K562 (cell line): ENCODE data around the gene RBM20. TPM values are rescaled to one million over a fixed set of nuclear protein-coding genes. Genes with fewer than 3 reads are reported as not detected.

Experiments used
- CGGBP1 ChIP-seq: fragments of 250-450 bp; sonication (Bioruptor Pico); IDR thresholded peaks from 2 replicates; pipeline ENCODE4 v1.9.0; 2021; ENCODE audit warnings: mild to moderate bottlenecking
- CHD1 ChIP-seq: fragments of 200-600 bp; sonication (generic); IDR thresholded peaks from one replicate; pipeline ENCODE4 v1.6.1; 2012; ENCODE audit warnings: mild to moderate bottlenecking, moderate library complexity, low read length, inconsistent platforms
- CHD2 ChIP-seq: IDR thresholded peaks from 2 replicates; pipeline ENCODE4 v1.6.1; 2011; ENCODE audit warnings: low read depth, low read length
- E2F5 ChIP-seq: sonication (generic); formaldehyde crosslinking; IDR thresholded peaks from 2 replicates; pipeline ENCODE4 v1.8.0; 2022; ENCODE audit warnings: mild to moderate bottlenecking, missing genetic modification reagents
- EGR1 ChIP-seq: fragments of 450-650 bp; conservative IDR thresholded peaks from 2 replicates; pipeline ENCODE4 v1.6.1; 2017; ENCODE audit warnings: mild to moderate bottlenecking
- GABPA ChIP-seq: fragments of 200-800 bp; sonication (Bioruptor generic); conservative IDR thresholded peaks from 2 replicates; pipeline ENCODE4 v1.6.1; 2016; ENCODE audit warnings: low read depth, missing genetic modification characterization, missing compliant biosample characterization
- ILK ChIP-seq: fragments of 450-650 bp; IDR thresholded peaks from 2 replicates; pipeline ENCODE4 v1.6.1; 2016; ENCODE audit warnings: missing genetic modification characterization, low read depth, mild to moderate bottlenecking, missing compliant biosample characterization, moderate library complexity, borderline replicate concordance
- IRF1 ChIP-seq: sonication (generic); formaldehyde crosslinking; IDR thresholded peaks from 2 replicates; pipeline ENCODE4 v1.8.0; 2022; ENCODE audit warnings: missing genetic modification reagents, mild to moderate bottlenecking, borderline replicate concordance
- L3MBTL2 ChIP-seq: fragments of 450-650 bp; IDR thresholded peaks from 2 replicates; pipeline ENCODE4 v1.6.1; 2016; ENCODE audit warnings: mild to moderate bottlenecking, moderate library complexity
- MEF2A ChIP-seq: IDR thresholded peaks from 2 replicates; pipeline ENCODE4 v1.6.1; 2011; ENCODE audit warnings: low read depth, mild to moderate bottlenecking, low read length, moderate library complexity; ENCODE audit not compliant: control insufficient read depth
- PRPF4 ChIP-seq: fragments of 200-400 bp; formaldehyde crosslinking; IDR thresholded peaks from one replicate; pipeline ENCODE4 v1.6.1; 2017; ENCODE audit warnings: low read length, low read depth, mild to moderate bottlenecking; ENCODE audit not compliant: insufficient read depth, poor library complexity, severe bottlenecking
- SMC3 ChIP-seq: conservative IDR thresholded peaks from 2 replicates; pipeline ENCODE4 v1.6.1; 2011; ENCODE audit warnings: low read depth, low read length, improper control_type of control experiment; ENCODE audit not compliant: insufficient read depth
- STAG1 ChIP-seq: sonication (generic); formaldehyde crosslinking; IDR thresholded peaks from 2 replicates; pipeline ENCODE4 v1.5.0; 2020; ENCODE audit warnings: missing genetic modification reagents, borderline replicate concordance
- ZBTB2 ChIP-seq: fragments of 450-650 bp; IDR thresholded peaks from 2 replicates; pipeline ENCODE4 v1.6.1; 2016; ENCODE audit warnings: antibody characterized with exemption
- ZBTB43 ChIP-seq: sonication (generic); formaldehyde crosslinking; IDR thresholded peaks from 2 replicates; pipeline ENCODE4 v1.8.0; 2023; ENCODE audit warnings: mild to moderate bottlenecking, missing genetic modification reagents
- ZBTB7A ChIP-seq: IDR thresholded peaks from 2 replicates; pipeline ENCODE4 v1.6.1; 2011; ENCODE audit warnings: low read depth, mild to moderate bottlenecking, low read length, moderate library complexity, borderline replicate concordance; ENCODE audit not compliant: control insufficient read depth
- ZNF324 ChIP-seq: fragments of 250-450 bp; sonication (Bioruptor Pico); IDR thresholded peaks from 2 replicates; pipeline ENCODE4 v1.4.0; 2020; ENCODE audit warnings: mild to moderate bottlenecking
- ZNF507 ChIP-seq: conservative IDR thresholded peaks from 2 replicates; pipeline ENCODE4 v1.6.1; 2017; ENCODE audit warnings: missing genetic modification characterization, missing compliant biosample characterization
- polyA plus RNA-seq, 8 experiments: library from polyadenylated mRNA; depleted of rRNA in 4 of 8; stranded (reverse) in 5 of 8; unstranded in 3 of 8; fragments of >200 nt; fragmentation: Nextera tagmentation in 2 of 8; fragmentation: Illumina TruSeq in 1 of 8; extraction: Ambion mirVana in 2 of 8; extraction: Trizol in 1 of 8; gene quantifications; 2 replicates each; pipeline versions ENCODE4 v1.2.1 to v1.2.3, GENCODE V29; 2011 to 2014; ENCODE audit warnings: inconsistent platforms in 1 of 8, missing spikeins in 1 of 8
- total RNA-seq, 7 experiments: library from RNA; depleted of rRNA in 6 of 7; stranded (reverse); fragments of >200 nt in 6 of 7; fragmentation: Illumina TruSeq in 2 of 7; extraction: Trizol in 2 of 7; gene quantifications; 2 replicates each; pipeline versions ENCODE4 v1.2.1 to v1.2.3, GENCODE V29; 2011 to 2021; ENCODE audit warnings: low replicate concordance in 1 of 7
- TF ChIP-seq, protein P1 (sequence below): fragments of 450-650 bp; formaldehyde crosslinking; IDR thresholded peaks from 2 replicates; pipeline ENCODE4 v1.4.0; 2020; ENCODE audit warnings: mild to moderate bottlenecking, mixed read lengths

RBM20 gene
- total and polyA plus RNA-seq, 9 of the 15 experiments (the other 6 are each of a cell fraction or from before 2014, with no cell fraction given): 0.63 to 5.7 (median 3.2) TPM

DNA sequence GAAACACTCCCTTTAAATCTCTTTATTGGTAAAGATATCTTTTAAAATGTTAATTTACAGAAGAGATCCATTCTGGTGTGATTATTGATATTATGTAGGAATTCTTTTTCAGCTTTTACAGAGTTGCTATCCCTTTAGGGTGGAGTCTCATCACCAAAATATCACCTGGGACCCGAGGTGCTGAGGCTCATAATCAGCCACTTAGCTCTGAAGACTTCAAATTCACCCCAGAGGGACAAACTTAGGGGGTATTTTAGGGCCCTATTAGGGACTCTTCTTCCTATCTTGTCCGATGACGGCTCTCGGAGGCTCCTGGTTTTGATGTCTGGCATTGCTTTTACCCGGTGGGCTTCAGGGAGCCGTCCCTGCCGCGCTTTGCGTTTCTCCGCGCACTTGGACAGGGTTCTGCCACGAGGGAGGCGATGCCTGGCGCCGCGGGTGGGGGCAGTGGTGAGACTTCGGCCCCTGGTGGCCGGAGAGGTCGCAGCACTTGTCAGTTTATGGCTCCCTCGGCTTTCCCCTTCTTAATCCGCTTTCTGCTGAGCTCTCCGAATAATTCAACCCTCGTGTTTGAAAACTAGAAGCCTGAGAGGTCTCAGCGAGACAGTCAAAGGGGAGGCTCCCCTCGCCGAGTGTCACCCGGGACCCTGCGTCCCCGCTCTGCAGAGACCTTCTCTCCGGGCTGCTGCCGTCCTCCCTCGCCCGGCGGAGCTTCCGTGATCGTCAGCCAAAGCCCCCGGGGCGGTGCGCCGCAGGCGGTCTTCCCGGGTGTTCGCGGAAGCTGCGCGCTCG is 27.8 kb downstream of the RBM20 start (continued):
- TF ChIP-seq, protein P1, sequence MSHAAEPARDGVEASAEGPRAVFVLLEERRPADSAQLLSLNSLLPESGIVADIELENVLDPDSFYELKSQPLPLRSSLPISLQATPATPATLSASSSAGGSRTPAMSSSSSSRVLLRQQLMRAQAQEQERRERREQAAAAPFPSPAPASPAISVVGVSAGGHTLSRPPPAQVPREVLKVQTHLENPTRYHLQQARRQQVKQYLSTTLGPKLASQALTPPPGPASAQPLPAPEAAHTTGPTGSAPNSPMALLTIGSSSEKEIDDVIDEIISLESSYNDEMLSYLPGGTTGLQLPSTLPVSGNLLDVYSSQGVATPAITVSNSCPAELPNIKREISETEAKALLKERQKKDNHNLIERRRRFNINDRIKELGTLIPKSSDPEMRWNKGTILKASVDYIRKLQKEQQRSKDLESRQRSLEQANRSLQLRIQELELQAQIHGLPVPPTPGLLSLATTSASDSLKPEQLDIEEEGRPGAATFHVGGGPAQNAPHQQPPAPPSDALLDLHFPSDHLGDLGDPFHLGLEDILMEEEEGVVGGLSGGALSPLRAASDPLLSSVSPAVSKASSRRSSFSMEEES (CRISPR knock-in tag): no peak
- TF ChIP-seq SMC3 (0 out of 2 replicates have a peak, but pooled peaks have one; percentile 26), ZBTB7A (peak; percentile 82; the same call in 1 of the 2 replicates), E2F5 (0 out of 2 replicates have a peak, but pooled peaks have one; percentile 46), CHD2 (0 out of 2 replicates have a peak, but pooled peaks have one; percentile 11), STAG1 (CRISPR knock-in tag) (no peak), GABPA (0 out of 2 replicates have a peak, but pooled peaks have one; percentile 31), ZBTB43 (CRISPR knock-in tag) (no peak), IRF1 (no peak), EGR1 (no peak), ZNF324 (CRISPR knock-in tag) (no peak), PRPF4 (no peak), L3MBTL2 (peak; percentile 87), MEF2A (no peak), CHD1 (peak; percentile 83), ZNF507 (tag) (no peak), ZBTB2 (peak; percentile 79), CGGBP1 (CRISPR knock-in tag) (no peak), ILK (tag) (no peak)
